ENCODE measurements around the gene MICAL1. TPM values are rescaled to one million over a fixed set of nuclear protein-coding genes. Genes with fewer than 3 reads are reported as not detected.
A peak's percentile ranks its signal among the peaks of the same experiment; 100 is the strongest.

MICAL1 gene
- total and polyA plus RNA-seq, 2 donors (not counting 1 experiment from before 2014, with no cell fraction given) = 202 to 319 TPM

GRCh38 chr6:109472132-109472995, 16.8 kb upstream of the MICAL1 start:
- Mint-ChIP-seq H3K27ac (peak overlapping the region; percentile 62), H3K4me3 (peak overlapping the region; percentile 42), H3K9me3 (ENCODE audit: insufficient read depth) (no peaks in the 10 kb centered on the region), H3K27me3 (no peaks in the 10 kb centered on the region), H3K4me1 (peaks cover 61% of the 10 kb centered on the region)
- 55% methylated on average over 8 of the region's 9 CpGs for WGBS (ENCODE audit: insufficient coverage)
- POLR2A ChIA-PET = interaction anchor here (1.0 kb wide), 1 partner anchor 17 kb away, joined by 3 read pairs; the partner anchor contains the start of gene MICAL1
- H3K27me3 ChIP-seq (replicated peaks in 1 of 4; ENCODE audit: control extremely low read depth in 1 of 4, control insufficient read depth in 3 of 4, insufficient read depth in 4 of 4, low read length in 3 of 4) = no peaks in the 10 kb centered on the region
- intact Hi-C loops (cut with micrococcal nuclease) = no loop called here
- H3K4me2 ChIP-seq (replicated peaks; ENCODE audit: low read depth, low read length, poor library complexity, severe bottlenecking) = peak overlapping the region; percentile 42
- TF ChIP-seq CTCF (IDR thresholded peaks at IDR 0.05) = no peak
- no peak for TF ChIP-seq EZH2 (IDR thresholded peaks at IDR 0.05; ENCODE audit: borderline replicate concordance, insufficient read depth, low read depth, low read length, poor library complexity, severe bottlenecking)
- H3K9me3 ChIP-seq (ENCODE audit: control extremely low read depth in 1 of 3, control insufficient read depth in 2 of 3, insufficient read depth in 1 of 3, low read length in 2 of 3) = no peaks in the 10 kb centered on the region
- peaks cover 86% of the 10 kb centered on the region for H3K79me2 ChIP-seq (ENCODE audit: control insufficient read depth, insufficient read depth, low read length)
- DNase-seq = peak; percentile 67
- peaks cover 55% of the 10 kb centered on the region for H4K20me1 ChIP-seq (ENCODE audit: control insufficient read depth, insufficient read depth, low read length, poor library complexity, severe bottlenecking)
- peak overlapping the region; percentile 11 for H3K9ac ChIP-seq (ENCODE audit: low read length)
- ATAC-seq (ENCODE audit: low read depth) = peak; percentile 93
- H3K4me3 ChIP-seq (ENCODE audit: control extremely low read depth in 1 of 5, extremely low read depth in 1 of 5, insufficient read depth in 1 of 5, low read depth in 2 of 5, low read length in 4 of 5) = no peak overlapping the region
- H3K36me3 ChIP-seq (replicated peaks in 1 of 2; ENCODE audit: control extremely low read depth in 1 of 2, control insufficient read depth in 1 of 2, extremely low read depth in 1 of 2, insufficient read depth in 2 of 2, low read length in 1 of 2) = peaks cover 0 to 88% of the 10 kb centered on the region in 2 experiments
- CTCF ChIA-PET = interaction anchor here (0.7 to 2.3 kb wide), 7 partner anchors 8 to 568 kb away, joined by 3 to 5 read pairs (median 4); partner anchors contain the start of genes MICAL1, PPIL6 and SMPD2
- no peak overlapping the region for H2AFZ ChIP-seq (ENCODE audit: insufficient read depth, low read depth, low read length, poor library complexity, severe bottlenecking)
- H3K27ac ChIP-seq (ENCODE audit: low read length in 2 of 2) = peak overlapping the region in 1 of 2 donors; percentile 3
- H3K4me1 ChIP-seq (ENCODE audit: control insufficient read depth in 2 of 2, insufficient read depth in 2 of 2, low read length in 2 of 2) = peaks cover 29 to 30% of the 10 kb centered on the region in 2 donors

All from B cell (primary cell).